Esophagus (tissue), 2 donors: ENCODE results near the gene LRRC7. TPM values are rescaled to one million over a fixed set of nuclear protein-coding genes. Genes with fewer than 3 reads are reported as not detected.
"Not testable (repeated sequence)": the region's sequence is repeated elsewhere in the genome, so short reads cannot be mapped to it uniquely, and the experiment has no call there.

Source experiments
- H3K27ac ChIP-seq, 2 donors: one replicate each; pipeline ENCODE4 v1.5.1; 2013; ENCODE audit warnings: low read depth in 2 of 2, mild to moderate bottlenecking in 2 of 2, inconsistent platforms in 1 of 2, low read length in 1 of 2, moderate library complexity in 1 of 2
- H3K27me3 ChIP-seq, 2 donors: one replicate each; pipeline ENCODE4 v1.6.1; 2013; ENCODE audit warnings: low read length in 2 of 2, control low read depth in 1 of 2, mild to moderate bottlenecking in 1 of 2; ENCODE audit not compliant: insufficient read depth in 2 of 2, control insufficient read depth in 1 of 2
- H3K36me3 ChIP-seq, 2 donors: one replicate each; pipeline ENCODE4 v1.6.1; 2013; ENCODE audit warnings: low read length in 1 of 2; ENCODE audit not compliant: control insufficient read depth in 2 of 2, insufficient read depth in 2 of 2
- H3K4me1 ChIP-seq, 2 donors: one replicate each; pipeline ENCODE4 v1.6.1; 2013; ENCODE audit warnings: low read length in 1 of 2; ENCODE audit not compliant: control insufficient read depth in 2 of 2, insufficient read depth in 2 of 2
- H3K4me3 ChIP-seq, 2 donors: one replicate each; pipeline ENCODE4 v1.5.1; 2013; ENCODE audit warnings: low read length in 2 of 2, mild to moderate bottlenecking in 2 of 2, low read depth in 1 of 2, moderate library complexity in 1 of 2
- H3K9me3 ChIP-seq, 2 donors: one replicate each; pipeline ENCODE4 v1.6.1; 2013; ENCODE audit warnings: mild to moderate bottlenecking in 2 of 2, low read depth in 1 of 2, low read length in 1 of 2, moderate library complexity in 1 of 2; ENCODE audit not compliant: control insufficient read depth in 2 of 2, insufficient read depth in 1 of 2
- WGBS, 2 donors: extraction: QIAGEN DNeasy Blood & Tissue Kit; methylation state at CpG; one replicate each; pipeline ENCODE4 v1.1.7; 2013; 5-methylcytosine and 5-hydroxymethylcytosine counted together
- polyA plus RNA-seq, 2 donors: library from polyadenylated mRNA; stranded (reverse); fragments of 200-250 nt; gene quantifications; one replicate each; pipeline ENCODE4 v1.2.3, GENCODE V29; 2013
- donor health status: healthy with polysubstance abuse.
- donor health status: Bipolar disorder and iron deficiency.

LRRC7 gene
- polyA plus RNA-seq, 2 donors = 0.07 to 0.12 TPM

GRCh38 chr1:69919129-69919921, 351.6 kb downstream of the LRRC7 start:
- H3K9me3 ChIP-seq = no peaks in the 10 kb centered on the region
- WGBS, 2 donors = 96% methylated on average over 36 of the region's 36 CpGs

GRCh38 chr1:69919922-69920273, 352.2 kb downstream of the LRRC7 start:
- WGBS, 2 donors = 81 to 88% methylated on average over 6 of the region's 6 CpGs
- no peaks in the 10 kb centered on the region for H3K4me1 ChIP-seq
- H3K4me3 ChIP-seq = no peak overlapping the region
- H3K9me3 ChIP-seq = no peaks in the 10 kb centered on the region
- H3K27ac ChIP-seq = no peak overlapping the region
- no peaks in the 10 kb centered on the region for H3K27me3 ChIP-seq
- H3K36me3 ChIP-seq = no peaks in the 10 kb centered on the region

More at GRCh38 chr1:69919129-69919921, 351.6 kb downstream of the LRRC7 start:
- no peak overlapping the region for H3K4me3 ChIP-seq
- H3K27ac ChIP-seq = no peak overlapping the region
- H3K36me3 ChIP-seq = no peaks in the 10 kb centered on the region
- H3K4me1 ChIP-seq = no peaks in the 10 kb centered on the region
- H3K27me3 ChIP-seq = no peaks in the 10 kb centered on the region

- Histone ChIP-seq H3K4me1 (no peaks in the 10 kb centered on the region), H3K36me3 (no peaks in the 10 kb centered on the region), H3K4me3 (no peak overlapping the region), H3K27me3 (no peaks in the 10 kb centered on the region), H3K27ac (no peak overlapping the region), H3K9me3 (no peaks in the 10 kb centered on the region)
- 77 to 81% methylated on average over 1 of the region's 1 CpG for WGBS, 2 donors
These were observed 352.7 kb downstream of the LRRC7 start for GRCh38 chr1:69920426-69920825.

- Histone ChIP-seq H3K4me1 (no peaks in the 10 kb centered on the region), H3K27me3 (no peaks in the 10 kb centered on the region), H3K27ac (no peak overlapping the region), H3K9me3 (no peaks in the 10 kb centered on the region), H3K4me3 (no peak overlapping the region), H3K36me3 (no peaks in the 10 kb centered on the region)
These were observed 353.8 kb downstream of the LRRC7 start for GRCh38 chr1:69921486-69921885.

- not testable (repeated sequence) for H3K4me1 ChIP-seq, H3K27me3 ChIP-seq, H3K27ac ChIP-seq, H3K4me3 ChIP-seq, H3K36me3 ChIP-seq, H3K9me3 ChIP-seq
- 88 to 89% methylated on average over 9 to 14 of the region's 14 CpGs for WGBS, 2 donors
These were observed 360.5 kb downstream of the LRRC7 start for GRCh38 chr1:69928234-69928633.

GRCh38 chr1:69929308-69930057, 361.8 kb downstream of the LRRC7 start:
- Histone ChIP-seq H3K27me3 (no peaks in the 10 kb centered on the region), H3K27ac (no peak overlapping the region), H3K36me3 (no peaks in the 10 kb centered on the region), H3K4me3 (no peak overlapping the region), H3K9me3 (no peaks in the 10 kb centered on the region), H3K4me1 (no peaks in the 10 kb centered on the region)
- WGBS, 2 donors = 78 to 82% methylated on average over 2 of the region's 2 CpGs

- 90 to 91% methylated on average over 2 of the region's 2 CpGs for WGBS, 2 donors
- Histone ChIP-seq H3K4me1 (no peaks in the 10 kb centered on the region), H3K27ac (no peak overlapping the region), H3K36me3 (no peaks in the 10 kb centered on the region), H3K4me3 (no peak overlapping the region), H3K9me3 (no peaks in the 10 kb centered on the region), H3K27me3 (no peaks in the 10 kb centered on the region)
These were observed 362.7 kb downstream of the LRRC7 start for GRCh38 chr1:69930396-69930795.

- H3K27me3 ChIP-seq = no peaks in the 10 kb centered on the region
- no peaks in the 10 kb centered on the region for H3K36me3 ChIP-seq
- H3K9me3 ChIP-seq = no peaks in the 10 kb centered on the region
- no peak overlapping the region for H3K27ac ChIP-seq
- WGBS, 2 donors = 88 to 91% methylated on average over 3 of the region's 3 CpGs
- no peaks in the 10 kb centered on the region for H3K4me1 ChIP-seq
- H3K4me3 ChIP-seq = no peak overlapping the region
These were observed 365.0 kb downstream of the LRRC7 start for GRCh38 chr1:69932760-69933159.

- no peaks in the 10 kb centered on the region for H3K4me1 ChIP-seq
- no peaks in the 10 kb centered on the region for H3K36me3 ChIP-seq
- H3K27ac ChIP-seq = no peak overlapping the region
- WGBS, 2 donors = 77 to 83% methylated on average over 6 of the region's 6 CpGs
- H3K27me3 ChIP-seq = no peaks in the 10 kb centered on the region
- no peaks in the 10 kb centered on the region for H3K9me3 ChIP-seq
- H3K4me3 ChIP-seq = no peak overlapping the region
These were observed 372.5 kb downstream of the LRRC7 start for GRCh38 chr1:69940231-69940630.

GRCh38 chr1:69940816-69941215, 373.1 kb downstream of the LRRC7 start:
- WGBS, 2 donors = 84% methylated on average over 3 of the region's 3 CpGs
- H3K27me3 ChIP-seq = no peaks in the 10 kb centered on the region
- no peak overlapping the region for H3K4me3 ChIP-seq
- no peaks in the 10 kb centered on the region for H3K36me3 ChIP-seq
- no peak overlapping the region for H3K27ac ChIP-seq
- no peaks in the 10 kb centered on the region for H3K9me3 ChIP-seq
- H3K4me1 ChIP-seq = no peaks in the 10 kb centered on the region
